ENCODE measurements around the gene ECPAS.
"Not testable (repeated sequence)": the region's sequence is repeated elsewhere in the genome, so short reads cannot be mapped to it uniquely, and the experiment has no call there.

Gene ECPAS, protein sequence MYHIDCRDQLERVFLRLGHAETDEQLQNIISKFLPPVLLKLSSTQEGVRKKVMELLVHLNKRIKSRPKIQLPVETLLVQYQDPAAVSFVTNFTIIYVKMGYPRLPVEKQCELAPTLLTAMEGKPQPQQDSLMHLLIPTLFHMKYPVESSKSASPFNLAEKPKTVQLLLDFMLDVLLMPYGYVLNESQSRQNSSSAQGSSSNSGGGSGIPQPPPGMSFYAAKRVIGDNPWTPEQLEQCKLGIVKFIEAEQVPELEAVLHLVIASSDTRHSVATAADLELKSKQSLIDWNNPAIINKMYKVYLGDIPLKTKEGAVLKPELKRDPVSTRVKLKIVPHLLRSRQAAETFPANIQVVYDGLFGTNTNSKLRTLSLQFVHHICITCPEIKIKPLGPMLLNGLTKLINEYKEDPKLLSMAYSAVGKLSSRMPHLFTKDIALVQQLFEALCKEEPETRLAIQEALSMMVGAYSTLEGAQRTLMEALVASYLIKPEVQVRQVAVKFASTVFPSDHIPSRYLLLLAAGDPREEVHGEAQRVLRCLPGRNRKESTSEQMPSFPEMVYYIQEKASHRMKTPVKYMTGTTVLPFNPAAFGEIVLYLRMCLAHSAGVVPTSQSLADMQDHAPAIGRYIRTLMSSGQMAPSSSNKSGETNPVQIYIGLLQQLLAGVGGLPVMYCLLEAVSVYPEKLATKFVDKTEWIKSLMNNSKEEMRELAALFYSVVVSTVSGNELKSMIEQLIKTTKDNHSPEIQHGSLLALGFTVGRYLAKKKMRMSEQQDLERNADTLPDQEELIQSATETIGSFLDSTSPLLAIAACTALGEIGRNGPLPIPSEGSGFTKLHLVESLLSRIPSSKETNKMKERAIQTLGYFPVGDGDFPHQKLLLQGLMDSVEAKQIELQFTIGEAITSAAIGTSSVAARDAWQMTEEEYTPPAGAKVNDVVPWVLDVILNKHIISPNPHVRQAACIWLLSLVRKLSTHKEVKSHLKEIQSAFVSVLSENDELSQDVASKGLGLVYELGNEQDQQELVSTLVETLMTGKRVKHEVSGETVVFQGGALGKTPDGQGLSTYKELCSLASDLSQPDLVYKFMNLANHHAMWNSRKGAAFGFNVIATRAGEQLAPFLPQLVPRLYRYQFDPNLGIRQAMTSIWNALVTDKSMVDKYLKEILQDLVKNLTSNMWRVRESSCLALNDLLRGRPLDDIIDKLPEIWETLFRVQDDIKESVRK (N-terminal part only)

GRCh38 chr9:111483858-111484571 lies at the start of gene ECPAS:
ECPAS (minus strand) TSS chr9:111484383; CDS start chr9:111472918, 11,465 bp downstream.
- DNase-seq = peak; percentile 70

- DNase-seq = no peak
Measured at GRCh38 chr9:111533099-111533790, 49.1 kb upstream of the ECPAS start.

- DNase-seq = no peak
Measured at GRCh38 chr9:111531716-111532115, 47.5 kb upstream of the ECPAS start.

GRCh38 chr9:111529787-111530186 lies 45.6 kb upstream of the ECPAS start:
- no peak for DNase-seq

DNA sequence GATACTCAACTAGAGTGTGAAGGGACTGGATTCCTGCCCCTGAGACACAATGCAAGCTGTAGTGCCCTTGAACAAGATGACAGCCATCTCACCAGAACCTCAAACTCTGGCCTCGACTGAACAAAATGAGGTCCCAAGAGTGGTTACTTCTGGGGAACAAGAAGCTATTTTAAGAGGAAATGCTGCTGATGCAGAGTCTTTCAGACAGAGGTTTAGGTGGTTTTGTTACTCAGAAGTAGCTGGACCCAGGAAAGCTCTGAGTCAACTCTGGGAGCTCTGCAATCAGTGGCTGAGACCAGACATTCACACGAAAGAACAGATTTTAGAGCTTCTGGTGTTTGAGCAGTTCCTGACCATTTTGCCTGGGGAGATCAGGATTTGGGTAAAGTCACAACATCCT lies 43.2 kb upstream of the ECPAS start:
- no peak for DNase-seq

DNA sequence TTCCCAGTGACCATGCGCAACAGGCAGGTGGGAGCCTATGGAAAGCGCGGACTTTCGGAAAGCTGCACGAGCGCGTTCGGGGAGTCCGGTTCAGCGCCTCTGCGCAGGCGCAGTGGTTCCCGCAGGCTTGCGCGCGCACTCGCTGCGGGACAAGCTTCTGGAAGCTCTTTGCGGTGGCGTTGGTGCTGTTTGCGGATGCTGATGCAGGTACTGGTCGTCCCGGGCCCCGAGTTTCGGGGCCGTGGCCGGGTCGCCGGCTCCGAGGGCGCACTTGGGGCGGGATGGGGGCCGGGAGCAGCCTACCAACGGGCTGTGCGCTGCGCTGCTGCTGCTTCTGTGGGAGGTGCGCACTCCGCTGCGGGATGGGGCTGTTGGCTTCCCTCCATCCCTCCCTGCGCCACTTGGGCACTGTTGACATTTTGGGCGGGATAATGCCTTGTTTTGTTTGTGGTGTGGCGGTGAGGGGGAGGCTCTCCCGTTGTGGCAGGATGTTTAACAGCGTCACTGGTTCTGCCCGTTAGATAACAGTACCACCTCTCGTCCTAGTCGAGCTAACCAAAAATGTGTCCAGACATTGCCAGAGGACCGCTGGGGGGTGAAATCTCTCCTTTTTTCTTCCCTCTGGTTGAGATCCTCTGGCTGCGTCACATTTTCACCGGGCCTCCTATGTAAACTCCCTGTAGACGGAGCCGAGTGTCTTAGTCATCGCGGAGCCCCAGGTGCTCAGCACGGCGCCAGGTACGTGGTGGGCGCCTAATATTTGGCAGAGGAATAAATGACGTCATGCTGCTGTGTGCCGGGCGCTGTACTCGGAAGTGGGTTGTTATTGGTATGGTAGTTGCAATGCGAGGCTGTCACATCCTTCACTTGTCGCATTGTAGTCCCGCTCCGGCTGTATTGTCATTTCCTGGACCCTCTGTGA lies 41.1 kb upstream of the ECPAS start, which contains the start of gene ZNF483:
Gene ZNF483, plus strand, starts transcription at position 124 of the 922 bp plus-strand sequence. CDS start 2,217 bp downstream, outside the sequence.
- peak; percentile 85 for DNase-seq

GRCh38 chr9:111524731-111525055 lies 40.5 kb upstream of the ECPAS start:
- no peak for DNase-seq

- DNase-seq = no peak
Measured at GRCh38 chr9:111516061-111516465, 31.9 kb upstream of the ECPAS start.

DNA sequence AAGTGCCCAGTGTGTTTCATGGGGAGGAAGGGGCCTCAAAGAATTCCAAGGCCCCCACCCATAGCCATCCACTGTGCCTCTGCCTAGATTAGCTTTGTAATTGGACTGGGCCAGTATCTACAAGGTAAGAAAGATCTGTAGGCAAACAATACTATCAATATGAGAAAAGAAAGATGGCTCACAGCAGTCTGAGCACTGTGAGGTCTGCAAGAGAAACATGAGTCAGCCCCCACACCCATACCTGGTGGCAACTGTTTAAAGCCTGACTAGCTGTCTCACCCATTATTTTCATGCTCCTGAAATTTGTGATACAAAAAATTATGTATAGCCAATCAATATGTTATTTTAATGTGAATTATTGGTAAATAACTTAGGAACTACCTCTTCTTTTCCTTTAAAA lies 30.8 kb upstream of the ECPAS start:
- DNase-seq = no peak

- not testable (repeated sequence) for DNase-seq
Measured at GRCh38 chr9:111511581-111511980, 27.4 kb upstream of the ECPAS start.

DNA sequence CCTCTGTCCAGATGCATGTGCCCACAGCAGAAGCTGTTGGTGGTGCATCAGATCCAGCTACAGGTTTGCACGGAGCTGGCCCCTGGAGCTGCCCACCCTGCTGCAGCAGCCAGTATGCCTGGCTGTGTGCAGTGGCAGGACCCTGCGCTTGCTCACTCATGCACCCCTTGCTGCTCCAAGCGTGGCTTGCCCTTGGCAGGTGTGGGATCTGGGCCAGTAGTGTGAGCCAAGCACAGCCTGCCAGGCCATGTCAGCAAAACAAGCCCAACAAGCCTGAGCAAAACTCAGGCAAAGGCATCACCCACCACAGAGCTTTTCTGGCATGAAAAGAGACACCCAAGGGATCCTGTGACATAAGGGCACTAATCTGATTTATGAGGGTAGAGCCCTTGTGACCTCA lies 18.3 kb upstream of the ECPAS start:
- no peak for DNase-seq

DNA sequence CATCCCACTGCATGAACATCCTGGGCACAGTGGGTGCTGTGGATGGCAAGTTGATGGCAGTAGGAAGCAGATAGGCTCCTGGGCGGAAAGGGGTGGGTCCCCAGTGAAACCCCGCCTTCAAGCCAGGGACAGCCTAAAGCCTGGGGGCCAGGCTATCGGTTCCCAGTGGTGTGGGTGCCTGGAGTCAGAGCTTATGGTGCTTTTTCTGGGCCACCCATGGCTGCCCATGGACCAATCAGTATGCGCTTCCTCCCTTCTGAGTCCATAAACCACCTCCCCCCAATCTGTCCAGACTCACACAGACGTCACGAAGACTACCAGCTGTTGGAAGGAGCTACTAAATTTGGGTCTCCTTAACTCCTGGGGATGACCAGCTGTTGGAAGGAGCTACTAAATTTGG lies 17.5 kb upstream of the ECPAS start:
- DNase-seq = no peak

GRCh38 chr9:111501005-111501562 lies 16.9 kb upstream of the ECPAS start:
- DNase-seq = no peak

DNA sequence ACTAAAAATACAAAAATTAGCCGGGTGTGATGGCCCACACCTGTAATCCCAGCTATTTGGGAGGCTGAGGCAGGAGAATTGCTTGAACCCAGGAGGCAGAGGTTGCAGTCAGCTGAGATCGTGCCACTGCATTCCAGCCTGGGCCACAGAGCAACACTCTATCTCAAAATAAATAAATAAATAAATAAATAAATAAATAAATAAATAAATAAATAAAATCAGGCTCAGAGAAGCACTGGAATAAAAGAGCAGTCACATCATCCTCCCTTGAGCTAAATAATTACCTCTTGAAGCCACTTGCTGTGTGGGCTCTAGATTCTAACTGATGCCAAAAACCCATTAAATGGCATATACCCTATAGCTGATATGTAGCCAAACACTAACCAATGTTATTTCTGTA lies 13.0 kb upstream of the ECPAS start:
- not testable (repeated sequence) for DNase-seq

DNA sequence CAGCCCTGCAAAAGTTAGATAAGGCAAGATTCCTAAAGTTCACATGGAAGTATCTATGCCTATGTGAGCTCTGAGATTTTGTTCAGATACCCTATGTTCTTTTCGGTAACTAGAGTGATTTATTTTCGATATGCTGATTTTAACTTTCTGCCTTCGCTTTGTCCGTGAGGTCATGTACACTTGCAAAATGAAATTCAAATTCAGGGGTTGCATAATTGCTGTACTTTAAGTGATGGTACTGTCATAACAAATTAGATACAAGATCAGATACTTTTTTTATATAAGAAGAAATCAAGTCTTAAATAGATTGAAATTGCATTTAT lies 350 bp upstream of the ECPAS start:
- DNase-seq = no peak

DNA sequence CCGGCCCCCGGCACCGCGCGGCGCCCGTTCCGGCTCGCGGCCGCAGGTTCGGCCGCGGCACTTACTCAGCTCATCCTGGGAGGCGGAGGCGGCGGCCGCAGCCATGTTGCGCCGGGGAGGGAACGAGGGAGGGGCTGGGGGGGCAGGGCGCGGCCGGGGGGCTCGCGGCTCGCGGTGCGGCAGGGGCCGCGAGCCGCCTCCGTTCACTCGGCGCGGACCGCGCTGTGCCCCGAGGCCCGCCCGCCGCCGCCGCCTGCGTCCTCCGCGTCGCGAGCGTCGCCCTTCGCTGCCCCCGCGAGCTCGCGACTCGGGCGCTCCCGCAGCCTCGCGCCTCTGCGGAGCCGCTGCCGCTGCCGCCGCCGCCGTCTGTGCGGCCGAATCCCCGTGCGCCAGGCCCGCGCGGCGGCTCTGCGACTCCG lies 735 bp downstream of the ECPAS start:
- no peak for DNase-seq

GRCh38 chr9:111482694-111483438 lies 1.3 kb downstream of the ECPAS start:
- DNase-seq = peak; percentile 47

- DNase-seq = no peak
Measured at GRCh38 chr9:111481885-111482636, 2.1 kb downstream of the ECPAS start.

- no peak for DNase-seq
Measured at GRCh38 chr9:111477677-111478076, 6.5 kb downstream of the ECPAS start.
